Measurements from ENCODE around the gene JMJD7. TPM values are rescaled to one million over a fixed set of nuclear protein-coding genes. Genes with fewer than 3 reads are reported as not detected.
"Not testable (repeated sequence)": the region's sequence is repeated elsewhere in the genome, so short reads cannot be mapped to it uniquely, and the experiment has no call there.

JMJD7 gene
- total RNA-seq, 1 experiment from 2014 or later: 3.0 TPM

- no peak for DNase-seq (ENCODE audit: low read depth)
Measured at GRCh38 chr15:41822471-41822870, 5.4 kb upstream of the JMJD7 start.

GRCh38 chr15:41822957-41823356 is 4.9 kb upstream of the JMJD7 start:
- no peak for DNase-seq (ENCODE audit: low read depth)

GRCh38 chr15:41823502-41823901 is 4.4 kb upstream of the JMJD7 start:
- DNase-seq (ENCODE audit: low read depth): no peak

GRCh38 chr15:41824062-41824745 is 3.7 kb upstream of the JMJD7 start:
- DNase-seq (ENCODE audit: low read depth): no peak

GRCh38 chr15:41825145-41825544 is 2.7 kb upstream of the JMJD7 start:
- DNase-seq (ENCODE audit: low read depth): no peak

- no peak for DNase-seq (ENCODE audit: low read depth)
Measured at GRCh38 chr15:41825572-41826535, 2.0 kb upstream of the JMJD7 start.

- DNase-seq (ENCODE audit: low read depth): peak; percentile 26
Measured at GRCh38 chr15:41827290-41827879, 507 bp upstream of the JMJD7 start.

GRCh38 chr15:41828807-41829141 is 882 bp downstream of the JMJD7 start:
- no peak for DNase-seq (ENCODE audit: low read depth)

GRCh38 chr15:41829959-41830646 is 2.2 kb downstream of the JMJD7 start:
- no peak for DNase-seq (ENCODE audit: low read depth)

- DNase-seq (ENCODE audit: low read depth): not testable (repeated sequence)
Measured at GRCh38 chr15:41831291-41831690, 3.4 kb downstream of the JMJD7 start.

- no peak for DNase-seq (ENCODE audit: low read depth)
Measured at GRCh38 chr15:41832208-41832607, 4.3 kb downstream of the JMJD7 start.

GRCh38 chr15:41832875-41833274 is 5.0 kb downstream of the JMJD7 start:
- no peak for DNase-seq (ENCODE audit: low read depth)

GRCh38 chr15:41834096-41834495 is 6.2 kb downstream of the JMJD7 start:
- DNase-seq (ENCODE audit: low read depth): no peak

- no peak for DNase-seq (ENCODE audit: low read depth)
Measured at GRCh38 chr15:41836073-41836472, 8.2 kb downstream of the JMJD7 start.

GRCh38 chr15:41836713-41837454 is 9.0 kb downstream of the JMJD7 start:
- no peak for DNase-seq (ENCODE audit: low read depth)

GRCh38 chr15:41838400-41838897 is 10.6 kb downstream of the JMJD7 start, which contains the start of gene PLA2G4B:
Gene PLA2G4B, plus strand, starts transcription at chr15:41838847. Its CDS starts 67 bp downstream, at chr15:41838914.
- DNase-seq (ENCODE audit: low read depth): no peak

- no peak for DNase-seq (ENCODE audit: low read depth)
Measured at GRCh38 chr15:41839781-41840491, 12.0 kb downstream of the JMJD7 start.

- no peak for DNase-seq (ENCODE audit: low read depth)
Measured at GRCh38 chr15:41840673-41841072, 12.8 kb downstream of the JMJD7 start.

GRCh38 chr15:41841131-41841530 is 13.2 kb downstream of the JMJD7 start:
- DNase-seq (ENCODE audit: low read depth): no peak

- DNase-seq (ENCODE audit: low read depth): no peak
Measured at GRCh38 chr15:41842229-41842628, 14.3 kb downstream of the JMJD7 start.

Data from Daoy (cell line).